Measurements from ENCODE around the gene RAB3C. TPM values are rescaled to one million over a fixed set of nuclear protein-coding genes. Genes with fewer than 3 reads are reported as not detected.
A peak's percentile ranks its signal among the peaks of the same experiment; 100 is the strongest.

The RAB3C gene
- total and polyA plus RNA-seq, 12 donors, result 0.09 to 22.0 (median 6.1) TPM

DNA sequence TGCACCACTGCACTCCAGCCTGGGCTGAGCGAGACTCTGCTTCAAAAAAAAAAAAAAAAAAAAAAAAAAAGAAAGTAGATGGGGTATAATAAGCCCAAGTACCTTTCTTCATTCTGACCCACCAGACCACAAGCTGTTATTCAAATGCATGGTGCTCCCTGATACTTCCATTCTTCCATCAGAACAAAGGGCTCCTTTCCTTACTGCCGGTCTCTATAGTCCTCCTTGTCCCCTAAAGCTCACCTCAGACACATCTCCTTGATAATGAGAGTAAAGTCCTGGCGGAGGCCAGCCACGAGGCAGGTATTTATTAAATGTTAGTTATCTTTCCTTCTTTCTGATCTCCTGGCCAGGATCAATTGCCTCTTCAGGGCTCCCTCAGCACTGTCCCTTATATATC, 162.5 kb downstream of the RAB3C start:
- H3K9me3 ChIP-seq (replicated peaks in 1 of 3), result no peaks in the 10 kb centered on the region
- no peak for DNase-seq
- no peaks in the 10 kb centered on the region for H3K36me3 ChIP-seq (replicated peaks in 1 of 2)
- TF ChIP-seq, protein P1, sequence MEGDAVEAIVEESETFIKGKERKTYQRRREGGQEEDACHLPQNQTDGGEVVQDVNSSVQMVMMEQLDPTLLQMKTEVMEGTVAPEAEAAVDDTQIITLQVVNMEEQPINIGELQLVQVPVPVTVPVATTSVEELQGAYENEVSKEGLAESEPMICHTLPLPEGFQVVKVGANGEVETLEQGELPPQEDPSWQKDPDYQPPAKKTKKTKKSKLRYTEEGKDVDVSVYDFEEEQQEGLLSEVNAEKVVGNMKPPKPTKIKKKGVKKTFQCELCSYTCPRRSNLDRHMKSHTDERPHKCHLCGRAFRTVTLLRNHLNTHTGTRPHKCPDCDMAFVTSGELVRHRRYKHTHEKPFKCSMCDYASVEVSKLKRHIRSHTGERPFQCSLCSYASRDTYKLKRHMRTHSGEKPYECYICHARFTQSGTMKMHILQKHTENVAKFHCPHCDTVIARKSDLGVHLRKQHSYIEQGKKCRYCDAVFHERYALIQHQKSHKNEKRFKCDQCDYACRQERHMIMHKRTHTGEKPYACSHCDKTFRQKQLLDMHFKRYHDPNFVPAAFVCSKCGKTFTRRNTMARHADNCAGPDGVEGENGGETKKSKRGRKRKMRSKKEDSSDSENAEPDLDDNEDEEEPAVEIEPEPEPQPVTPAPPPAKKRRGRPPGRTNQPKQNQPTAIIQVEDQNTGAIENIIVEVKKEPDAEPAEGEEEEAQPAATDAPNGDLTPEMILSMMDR (IDR thresholded peaks at IDR 0.05), result no peak
- TF ChIP-seq POLR2A (IDR thresholded peaks at IDR 0.05), result no peak
- H3K27ac ChIP-seq, result no peak overlapping the region
- intact Hi-C loops (cut with DNase I), result no loop called here
- H3K4me1 ChIP-seq (replicated peaks in 1 of 2), result peaks cover 0 to 8% of the 10 kb centered on the region in 2 donors
- no peak overlapping the region for H3K4me3 ChIP-seq
- 90 to 96% (median 93%) methylated on average over 4 of the region's 4 CpGs for WGBS, 4 donors
- H3K27me3 ChIP-seq, result no peaks in the 10 kb centered on the region

DNA sequence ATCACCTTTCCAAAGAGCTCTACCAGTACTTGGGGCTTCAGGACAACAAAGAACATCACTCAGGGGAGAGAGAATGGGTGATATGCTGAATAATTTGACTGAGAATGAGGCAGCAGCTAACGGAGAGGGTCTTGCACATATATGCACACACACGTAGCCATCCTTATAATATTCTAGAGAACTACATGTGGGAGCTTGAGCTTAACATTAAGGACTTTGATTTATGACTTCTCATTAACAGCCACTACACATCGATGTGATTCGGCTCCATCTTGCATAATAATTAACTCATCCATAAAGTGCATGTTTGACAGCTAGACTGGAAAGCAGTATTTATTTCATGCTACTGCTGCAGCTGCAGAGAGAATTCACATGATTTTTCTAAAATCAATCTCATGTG, 163.4 kb downstream of the RAB3C start:
- H3K9me3 ChIP-seq (replicated peaks in 1 of 3), result no peaks in the 10 kb centered on the region
- TF ChIP-seq POLR2A (IDR thresholded peaks at IDR 0.05), result no peak
- TF ChIP-seq, protein P1 (IDR thresholded peaks at IDR 0.05), result no peak
- H3K4me3 ChIP-seq, result no peak overlapping the region
- no peaks in the 10 kb centered on the region for H3K27me3 ChIP-seq
- 62 to 78% (median 63%) methylated on average over 4 of the region's 4 CpGs for WGBS, 4 donors
- intact Hi-C loops (cut with DNase I), result no loop called here
- no peaks in the 10 kb centered on the region for H3K36me3 ChIP-seq (replicated peaks in 1 of 2)
- DNase-seq, result no peak
- H3K4me1 ChIP-seq (replicated peaks in 1 of 2), result peaks cover 0 to 11% of the 10 kb centered on the region in 2 donors
- no peak overlapping the region for H3K27ac ChIP-seq

DNA sequence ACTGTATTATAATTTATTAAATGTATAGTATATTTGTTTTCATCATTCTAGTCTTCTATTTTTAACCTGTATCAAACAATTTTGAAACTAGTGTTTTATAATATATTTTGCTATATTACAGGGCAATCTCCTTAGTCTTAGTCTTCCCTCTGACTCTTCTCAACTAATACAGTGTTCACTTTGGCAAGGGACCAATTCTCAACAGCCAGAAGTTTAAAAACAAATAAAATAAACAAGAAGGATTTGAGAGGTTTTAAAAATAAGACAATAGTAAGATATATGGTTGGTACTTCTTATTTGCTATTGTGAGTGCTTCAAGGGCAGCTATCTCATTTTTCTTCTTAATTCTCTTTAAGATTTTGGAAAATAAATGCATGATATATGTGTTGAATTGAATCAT, 167.2 kb downstream of the RAB3C start:
- no peak for DNase-seq
- Histone ChIP-seq H3K4me3 (no peak overlapping the region), H3K27me3 (no peaks in the 10 kb centered on the region), H3K27ac (no peak overlapping the region), H3K9me3 (replicated peaks in 1 of 3) (no peaks in the 10 kb centered on the region), H3K4me1 (replicated peaks in 1 of 2) (peaks cover 0 to 27% of the 10 kb centered on the region in 2 donors), H3K36me3 (replicated peaks in 1 of 2) (no peaks in the 10 kb centered on the region)
- TF ChIP-seq POLR2A (IDR thresholded peaks at IDR 0.05), result no peak
- TF ChIP-seq, protein P1 (IDR thresholded peaks at IDR 0.05), result no peak
- intact Hi-C loops (cut with DNase I), result no loop called here

DNA sequence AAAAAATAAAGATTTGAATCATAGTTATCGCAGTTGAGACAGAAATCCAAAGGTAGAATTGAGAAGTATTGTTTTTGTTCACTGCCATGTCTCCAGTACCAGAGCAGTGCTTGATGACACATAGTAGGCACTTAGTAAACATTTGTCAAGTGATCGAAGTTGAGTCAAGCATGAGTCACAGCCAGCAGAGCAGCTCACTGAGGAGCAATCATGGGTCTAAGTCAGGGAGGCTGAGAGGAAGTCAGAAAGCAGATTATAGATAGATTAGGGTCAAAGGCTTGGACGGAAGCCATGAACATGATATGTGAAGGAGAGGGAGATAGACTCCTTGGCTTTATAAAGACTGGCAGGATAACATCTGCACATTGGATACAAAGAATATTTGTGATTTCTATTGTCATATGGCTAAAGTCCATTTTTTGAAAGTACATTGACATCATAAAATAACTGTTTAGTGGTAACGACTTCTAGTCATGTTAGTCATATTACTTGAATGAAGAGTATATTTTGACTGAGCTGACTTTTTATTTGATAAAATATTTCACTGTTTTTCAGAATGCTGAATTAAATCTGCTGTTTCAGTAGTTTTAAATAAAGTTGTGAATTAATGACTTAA, 168.5 kb downstream of the RAB3C start:
- Histone ChIP-seq H3K36me3 (replicated peaks in 1 of 2) (no peaks in the 10 kb centered on the region), H3K27me3 (no peaks in the 10 kb centered on the region), H3K4me1 (replicated peaks in 1 of 2) (peaks cover 0 to 27% of the 10 kb centered on the region in 2 donors), H3K4me3 (no peak overlapping the region), H3K9me3 (replicated peaks in 1 of 3) (no peaks in the 10 kb centered on the region), H3K27ac (peak overlapping the region in 1 of 5 donors; percentile 37)
- TF ChIP-seq, protein P1 (IDR thresholded peaks at IDR 0.05), result no peak
- TF ChIP-seq POLR2A (IDR thresholded peaks at IDR 0.05), result no peak
- WGBS, 4 donors, result 46 to 53% (median 50%) methylated on average over 4 of the region's 4 CpGs
- peak in 5 of 7 donors; percentile 12 to 43 (median 27) for DNase-seq
- intact Hi-C loops (cut with DNase I), result no loop called here
